Prostate gland (tissue), 2 donors: ENCODE results near the gene COL1A1.

ENCODE experiments used
- CTCF ChIP-seq, 4 experiments: fragments of 200-600 bp in 2 of 4; fragments of 450-650 bp in 2 of 4; sonication (generic) in 2 of 4; IDR thresholded peaks; 1 replicate in 3 of 4; 2 replicates in 1 of 4; pipeline ENCODE4 v1.5.1; 2016 to 2019; ENCODE audit warnings: antibody characterized with exemption in 4 of 4, mild to moderate bottlenecking in 2 of 4, moderate library complexity in 2 of 4
- POLR2AphosphoS5 ChIP-seq: sonication (generic); formaldehyde crosslinking; IDR thresholded peaks from one replicate; pipeline ENCODE4 v1.6.1; 2017; ENCODE audit warnings: antibody characterized with exemption

GRCh38 chr17:50170662-50171370 lies 30.6 kb downstream of the COL1A1 start:
- TF ChIP-seq CTCF (IDR thresholded peaks at IDR 0.05) (no peak), POLR2AphosphoS5 (no peak)
